Skin epidermis (tissue), 12 donors: Measurements from ENCODE around the gene LAGE3.

ENCODE experiments used
- H3K27ac ChIP-seq, 21 experiments: fragments of 200-600 bp; sonication (generic) in 11 of 21; one replicate each; pipeline ENCODE4 v1.5.0; 2020; ENCODE audit warnings: mild to moderate bottlenecking in 3 of 21, inconsistent platforms in 2 of 21, moderate library complexity in 2 of 21
- H3K4me3 ChIP-seq, 7 experiments: fragments of 200-600 bp; sonication (generic) in 2 of 7; one replicate each; pipeline ENCODE4 v1.5.0; 2020; ENCODE audit warnings: inconsistent platforms in 2 of 7, mild to moderate bottlenecking in 2 of 7, moderate library complexity in 1 of 7

LAGE3 gene

GRCh38 chrX:154462396-154462795 lies 16.7 kb downstream of the LAGE3 start:
- H3K4me3 ChIP-seq: no peak overlapping the region
- no peak overlapping the region for H3K27ac ChIP-seq

GRCh38 chrX:154460326-154460725 lies 18.8 kb downstream of the LAGE3 start:
- H3K4me3 ChIP-seq: peak overlapping the region in 2 of 7 experiments; percentile 9 to 55

GRCh38 chrX:154459832-154460231 lies 19.2 kb downstream of the LAGE3 start:
- peak overlapping the region in 1 of 21 experiments; percentile 77 for H3K27ac ChIP-seq
- peak overlapping the region; percentile 0 to 59 (median 55) for H3K4me3 ChIP-seq

More at GRCh38 chrX:154460326-154460725, 18.8 kb downstream of the LAGE3 start:
- H3K27ac ChIP-seq: no peak overlapping the region

DNA sequence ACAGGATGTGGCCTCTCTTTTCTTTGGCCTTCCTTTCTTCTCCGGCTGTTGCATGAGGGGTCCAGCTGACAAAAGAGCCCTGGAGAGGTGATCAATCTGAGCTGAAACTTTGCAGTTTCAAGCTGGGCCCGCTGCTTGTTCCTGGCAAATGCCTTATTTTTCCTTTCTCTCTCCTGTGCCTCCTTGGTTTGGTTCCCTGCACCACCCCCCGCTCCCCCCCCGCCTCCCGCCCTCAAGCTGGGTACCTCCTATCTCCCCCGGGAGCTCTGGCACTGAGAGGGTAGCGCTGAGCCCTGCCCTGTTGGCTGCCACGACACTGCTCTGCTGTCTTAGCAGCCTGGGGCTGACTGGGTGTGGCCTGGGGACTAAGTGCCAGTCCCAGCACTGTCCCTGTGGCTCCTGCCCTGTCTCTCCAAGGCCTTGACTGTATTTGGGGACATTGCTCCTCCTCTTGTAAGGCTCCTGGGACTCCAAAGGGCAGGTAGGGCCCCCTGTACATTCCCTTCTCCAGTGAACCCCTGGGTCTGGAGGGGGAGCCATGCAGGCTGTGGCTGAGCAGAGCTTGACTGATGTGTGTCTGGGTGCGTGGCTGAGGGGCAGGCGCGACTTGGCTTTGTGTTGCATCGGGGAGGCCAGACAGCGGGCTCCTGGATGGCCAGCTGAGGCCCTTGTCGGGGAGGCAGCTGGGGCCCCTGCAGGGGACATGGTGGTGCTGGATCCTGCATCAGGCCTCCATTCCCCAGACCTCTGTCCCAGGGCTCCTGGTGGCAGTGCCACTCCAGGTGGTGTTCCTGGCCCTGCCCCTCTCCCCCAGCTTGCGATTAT lies 19.9 kb downstream of the LAGE3 start:
- Histone ChIP-seq H3K4me3 (peak overlapping the region; percentile 34 to 59 (median 55)), H3K27ac (peak overlapping the region in 17 of 21 experiments; percentile 10 to 89 (median 76))

DNA sequence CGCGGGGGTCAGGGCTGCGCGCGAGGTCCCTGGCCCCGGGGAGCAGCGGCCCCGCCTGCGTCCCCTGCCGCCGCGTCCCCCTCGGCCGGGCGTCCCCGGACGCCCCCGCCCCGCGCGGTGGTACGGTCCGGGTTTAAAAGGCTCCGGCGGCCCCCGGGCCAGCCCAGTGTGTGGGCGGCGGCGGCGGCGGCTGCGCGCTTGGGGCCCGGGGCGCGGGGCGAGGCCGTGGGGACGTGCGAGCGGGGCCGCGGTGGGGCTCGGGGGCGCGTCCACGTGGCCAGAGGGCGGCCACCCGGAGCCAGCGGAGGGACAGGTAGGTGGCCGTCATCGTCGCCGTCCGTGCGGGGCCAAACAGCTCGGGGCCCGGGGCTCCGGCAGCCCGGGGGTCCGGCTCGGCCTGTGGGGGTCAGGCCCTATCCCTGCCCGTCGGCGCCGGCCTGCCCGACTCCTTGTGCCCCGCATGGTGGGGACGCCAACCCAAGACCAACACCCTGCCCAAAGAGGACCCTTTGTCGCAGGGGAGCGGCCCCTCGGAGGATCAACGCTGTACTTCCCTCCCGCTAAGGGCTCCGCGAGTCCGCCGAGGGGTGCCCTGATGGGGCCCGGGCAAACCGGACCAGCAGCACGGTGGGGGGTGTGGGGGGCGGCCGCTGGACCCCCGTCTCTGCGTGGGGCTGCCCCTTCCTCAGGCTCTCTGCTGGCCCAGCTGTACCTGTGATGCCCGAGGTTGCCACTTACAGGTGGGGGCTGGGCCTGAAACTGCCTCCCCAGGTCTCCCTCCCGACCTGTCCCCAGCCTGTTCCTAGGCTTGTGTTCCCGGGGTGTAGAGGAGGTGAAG lies 20.7 kb downstream of the LAGE3 start, which contains the start of gene PLXNA3:
Gene PLXNA3 (plus strand): TSS at position 166 of the 838 bp plus-strand sequence. CDS start 1,903 bp downstream, outside the sequence.
- H3K27ac ChIP-seq: peak within 1 kb of the TSS in 20 of 21 experiments; percentile 10 to 89 (median 75)
- peak within 1 kb of the TSS; percentile 34 to 59 (median 55) for H3K4me3 ChIP-seq

DNA sequence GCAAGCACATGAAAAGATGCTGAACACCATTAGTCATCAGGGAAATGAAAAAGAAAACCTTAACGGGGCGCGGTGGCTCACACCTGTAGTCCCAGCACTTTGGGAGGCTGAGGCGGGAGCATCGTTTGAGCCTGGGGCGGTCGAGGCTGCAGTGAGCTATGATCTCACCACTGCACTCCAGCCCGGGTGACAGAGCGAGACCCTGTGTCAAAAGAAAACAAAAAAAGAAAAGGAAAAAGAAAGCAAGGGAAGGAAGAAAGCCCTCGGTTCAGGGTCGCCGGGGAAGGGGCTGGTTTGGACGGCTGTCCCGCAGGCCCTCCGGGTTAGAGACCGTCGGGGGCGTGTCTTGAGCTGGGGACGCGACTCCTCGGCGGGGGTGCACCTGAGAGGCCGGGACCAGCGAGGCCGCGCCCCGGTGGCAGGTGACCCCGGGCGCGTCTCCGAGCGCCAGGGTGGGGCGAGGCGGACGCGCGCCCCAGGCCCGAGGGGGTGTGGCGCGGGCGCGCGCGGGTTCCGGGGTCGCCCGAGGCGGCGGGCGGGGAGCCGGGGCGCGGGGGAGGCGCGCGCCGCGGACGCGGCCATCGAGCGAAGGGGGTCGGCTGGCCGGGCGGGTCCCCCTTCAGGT lies 21.5 kb downstream of the LAGE3 start:
- peak overlapping the region in 18 of 21 experiments; percentile 45 to 89 (median 76) for H3K27ac ChIP-seq
- peak overlapping the region; percentile 23 to 59 (median 55) for H3K4me3 ChIP-seq

GRCh38 chrX:154452823-154453222 lies 26.3 kb downstream of the LAGE3 start:
- Histone ChIP-seq H3K4me3 (no peak overlapping the region), H3K27ac (no peak overlapping the region)

DNA sequence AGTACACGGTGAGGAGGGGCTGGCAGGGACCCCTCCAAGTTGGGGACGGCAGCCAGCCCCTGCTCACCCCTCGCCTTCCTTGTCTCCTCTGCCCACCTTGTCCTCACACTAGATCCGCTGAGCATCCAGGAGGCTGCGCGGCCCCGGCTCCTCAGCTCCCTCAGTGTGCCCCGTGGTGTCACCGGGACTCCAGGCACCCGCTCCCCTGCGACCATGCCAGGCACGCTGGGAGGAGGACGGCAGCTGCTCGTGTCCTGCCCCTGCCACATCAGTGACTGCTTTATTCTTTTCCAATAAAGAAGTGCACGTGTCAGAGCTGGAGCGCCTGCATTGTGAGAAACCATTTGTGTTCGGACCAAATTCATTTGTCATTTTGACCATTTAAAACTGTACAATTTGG lies 28.8 kb downstream of the LAGE3 start:
- Histone ChIP-seq H3K27ac (no peak overlapping the region), H3K4me3 (no peak overlapping the region)

GRCh38 chrX:154449618-154450017 lies 29.5 kb downstream of the LAGE3 start:
- H3K4me3 ChIP-seq: no peak overlapping the region
- H3K27ac ChIP-seq: no peak overlapping the region

- Histone ChIP-seq H3K4me3 (no peak overlapping the region), H3K27ac (no peak overlapping the region)
Measured at GRCh38 chrX:154448484-154448883, 30.6 kb downstream of the LAGE3 start.

DNA sequence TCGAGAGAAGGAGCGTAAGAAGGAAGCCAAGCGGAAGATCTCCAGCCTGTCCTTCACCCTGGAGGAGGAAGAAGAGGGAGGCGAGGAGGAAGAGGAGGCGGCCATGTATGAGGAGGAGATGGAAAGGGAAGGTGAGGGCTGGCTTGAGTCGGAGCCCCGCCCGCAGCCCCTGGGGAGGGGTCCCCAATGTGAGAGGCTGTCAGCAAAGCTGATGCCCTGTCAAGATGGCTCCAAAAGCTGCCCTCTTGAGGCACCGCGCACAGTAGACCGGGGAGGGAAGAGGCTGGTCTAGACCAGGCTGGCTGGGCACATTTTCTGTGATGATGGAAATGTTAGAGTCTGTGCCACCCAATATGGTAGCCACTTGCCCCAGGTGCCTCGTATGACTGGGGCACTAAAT lies 32.7 kb downstream of the LAGE3 start:
- Histone ChIP-seq H3K27ac (no peak overlapping the region), H3K4me3 (no peak overlapping the region)

DNA sequence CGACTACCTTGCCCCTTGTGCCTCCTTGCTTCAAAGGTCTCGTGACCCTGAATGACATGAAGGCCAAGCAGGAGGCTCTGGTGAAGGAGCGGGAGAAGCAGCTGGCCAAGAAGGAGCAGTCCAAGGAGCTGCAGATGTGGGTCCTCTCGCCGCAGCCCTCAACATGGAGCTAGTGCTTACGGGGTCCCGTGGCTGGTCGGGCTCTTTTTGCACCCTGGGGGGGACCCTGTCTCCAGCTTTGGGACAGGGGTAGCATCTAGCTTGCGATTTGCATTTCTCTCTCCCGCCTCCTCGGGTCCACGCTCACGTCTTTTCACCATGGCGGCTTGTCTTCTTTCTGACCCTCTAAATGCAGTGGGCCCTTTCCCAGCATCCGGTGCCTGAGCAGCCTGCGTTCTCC lies 33.3 kb downstream of the LAGE3 start:
- H3K4me3 ChIP-seq: no peak overlapping the region
- no peak overlapping the region for H3K27ac ChIP-seq

GRCh38 chrX:154444755-154445246 lies 34.3 kb downstream of the LAGE3 start:
- peak overlapping the region in 19 of 21 experiments; percentile 24 to 86 (median 77) for H3K27ac ChIP-seq
- H3K4me3 ChIP-seq: peak overlapping the region; percentile 45 to 59 (median 54)

DNA sequence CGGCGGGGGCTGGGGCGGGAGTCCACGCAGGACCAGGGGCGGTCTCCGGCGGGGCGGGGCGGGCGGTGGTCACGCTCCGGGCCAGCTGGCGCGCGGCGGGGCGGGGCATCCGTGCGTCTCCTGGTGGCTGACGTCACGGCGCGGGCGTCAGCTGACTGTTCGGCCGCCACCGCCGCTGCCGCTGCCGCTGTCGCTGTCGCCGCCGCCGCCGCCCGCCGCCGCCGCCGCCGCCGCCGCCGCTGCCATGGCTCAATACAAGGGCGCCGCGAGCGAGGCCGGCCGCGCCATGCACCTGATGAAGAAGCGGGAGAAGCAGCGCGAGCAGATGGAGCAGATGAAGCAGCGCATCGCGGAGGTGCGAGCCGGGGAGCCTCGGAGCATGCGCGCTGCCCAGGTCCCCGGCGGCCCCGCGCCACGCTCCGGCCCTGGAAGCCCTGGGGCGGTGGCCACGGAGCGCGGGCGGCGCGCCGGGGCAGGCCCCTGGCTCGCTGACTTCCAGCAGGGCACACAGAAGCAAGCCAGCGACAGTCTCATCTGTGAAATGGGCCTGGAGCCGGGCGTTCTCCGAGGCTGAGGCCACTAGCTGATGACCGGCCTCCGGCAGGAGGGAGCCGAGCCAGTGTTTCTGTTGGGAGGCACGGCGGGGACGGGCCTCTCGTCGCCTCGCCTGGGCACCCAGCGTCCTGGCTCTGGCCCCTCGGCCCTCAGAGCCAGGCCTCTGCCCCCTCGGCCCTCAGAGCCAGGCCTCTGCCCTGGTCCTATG lies 34.9 kb downstream of the LAGE3 start, which contains the start of gene FAM50A:
Gene FAM50A (plus strand): TSS at position 150 of the 763 bp plus-strand sequence. CDS start 95 bp downstream, at position 245.
- Histone ChIP-seq H3K4me3 (peak within 1 kb of the TSS; percentile 45 to 59 (median 54)), H3K27ac (peak within 1 kb of the TSS in 19 of 21 experiments; percentile 58 to 86 (median 78))

DNA sequence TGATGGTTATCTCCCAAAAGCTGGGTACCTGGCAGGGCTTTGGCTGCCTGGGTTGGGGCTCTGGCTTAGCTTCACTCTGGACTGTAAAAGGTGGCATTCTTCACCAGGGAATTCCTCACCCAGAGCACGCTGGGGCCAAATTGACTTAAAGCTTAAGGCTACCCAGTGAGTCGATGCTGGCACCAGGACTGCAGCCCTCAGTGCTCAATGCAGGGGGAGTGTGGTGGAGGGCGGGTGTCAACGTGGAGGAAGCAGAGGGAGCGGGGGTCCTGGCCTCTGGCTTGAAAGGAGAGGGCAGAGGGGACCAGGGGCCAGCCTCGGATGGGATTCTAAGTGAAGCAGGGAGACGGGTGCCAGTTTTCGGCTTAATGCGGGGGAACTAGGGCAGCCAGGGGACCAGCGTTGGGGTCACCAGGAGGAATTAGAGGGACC lies 35.6 kb downstream of the LAGE3 start:
- Histone ChIP-seq H3K27ac (peak overlapping the region in 19 of 21 experiments; percentile 36 to 84 (median 77)), H3K4me3 (peak overlapping the region in 4 of 7 experiments; percentile 45 to 58 (median 54))

DNA sequence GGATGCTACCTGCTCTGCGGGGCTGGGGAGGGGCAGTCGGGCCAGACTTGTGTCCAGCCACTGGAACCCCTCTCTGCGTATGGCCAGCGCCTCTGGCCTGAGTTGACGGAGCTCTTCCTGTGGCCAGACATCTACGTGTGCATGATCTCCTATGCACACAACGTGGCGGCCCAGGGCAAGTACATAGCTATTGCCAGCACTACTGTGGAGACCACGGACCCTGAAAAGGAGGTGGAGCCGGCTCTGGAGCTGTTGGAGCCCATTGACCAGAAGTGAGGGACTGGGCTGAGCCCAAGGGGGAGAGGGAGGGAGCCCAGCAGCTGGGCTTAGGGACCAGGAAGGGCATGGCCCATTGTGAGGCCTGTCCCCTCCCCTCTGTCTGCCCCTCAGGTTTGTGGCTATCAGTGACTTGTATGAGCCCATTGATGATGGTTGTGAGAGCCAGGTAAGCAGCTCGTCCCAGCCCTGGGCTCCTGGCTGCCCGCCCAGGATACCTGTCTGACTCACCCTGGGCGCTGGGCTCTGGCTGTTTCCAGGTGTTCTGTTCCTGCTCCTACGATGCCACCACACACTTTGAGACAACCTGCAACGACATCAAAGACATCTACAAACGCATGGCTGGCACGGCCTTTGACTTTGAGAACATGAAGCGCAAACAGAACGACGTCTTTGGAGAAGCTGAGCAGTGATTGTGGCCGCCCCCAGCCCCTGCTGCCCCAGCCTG lies 36.9 kb downstream of the LAGE3 start:
- peak overlapping the region in 2 of 21 experiments; percentile 11 to 29 for H3K27ac ChIP-seq
- H3K4me3 ChIP-seq: no peak overlapping the region

GRCh38 chrX:154441564-154441963 lies 37.5 kb downstream of the LAGE3 start:
- H3K4me3 ChIP-seq: no peak overlapping the region
- peak overlapping the region in 1 of 21 experiments; percentile 11 for H3K27ac ChIP-seq
